Mesenchymal stem cell (in vitro differentiated cells and primary cell): ENCODE data around the gene DPAGT1.
"Not testable (repeated sequence)": the region's sequence is repeated elsewhere in the genome, so short reads cannot be mapped to it uniquely, and the experiment has no call there.

Experiments used
- DNase-seq: peaks from one replicate; pipeline ENCODE4 v3.0.0-alpha.2; 2013
- H2AFZ ChIP-seq: one replicate; pipeline ENCODE4 v1.6.1; 2013; ENCODE audit warnings: low read depth, mild to moderate bottlenecking, control low read depth, inconsistent platforms, low read length, moderate library complexity
- H2AK5ac ChIP-seq: 2 replicates; pipeline ENCODE4 v1.6.1; 2013; ENCODE audit warnings: low read length, moderate library complexity, mild to moderate bottlenecking, inconsistent platforms; ENCODE audit not compliant: severe bottlenecking
- H2BK120ac ChIP-seq: one replicate; pipeline ENCODE4 v1.6.1; 2013; ENCODE audit warnings: low read depth, mild to moderate bottlenecking, inconsistent platforms, low read length, moderate library complexity
- H2BK12ac ChIP-seq, 2 experiments: one replicate each; pipeline ENCODE4 v1.6.1; 2013; ENCODE audit warnings: inconsistent platforms in 2 of 2, low read length in 2 of 2, mild to moderate bottlenecking in 2 of 2, moderate library complexity in 2 of 2, control low read depth in 1 of 2
- H2BK15ac ChIP-seq: one replicate; pipeline ENCODE4 v1.6.1; 2013; ENCODE audit warnings: mild to moderate bottlenecking, low read depth, inconsistent platforms; ENCODE audit not compliant: poor library complexity, severe bottlenecking
- H2BK5ac ChIP-seq: 2 replicates; pipeline ENCODE4 v1.6.1; 2013; ENCODE audit warnings: low read depth, mild to moderate bottlenecking, low read length, control low read depth, inconsistent platforms; ENCODE audit not compliant: poor library complexity, severe bottlenecking
- H3K14ac ChIP-seq, 2 experiments: one replicate each; pipeline ENCODE4 v1.6.1; 2013; ENCODE audit warnings: inconsistent platforms in 2 of 2, low read length in 2 of 2, control low read depth in 1 of 2, mild to moderate bottlenecking in 1 of 2, moderate library complexity in 1 of 2
- H3K18ac ChIP-seq, 2 experiments: one replicate each; pipeline ENCODE4 v1.6.1; 2013; ENCODE audit warnings: inconsistent platforms in 2 of 2, low read length in 2 of 2, control low read depth in 1 of 2, low read depth in 1 of 2, mild to moderate bottlenecking in 1 of 2
- H3K23ac ChIP-seq, 2 experiments: one replicate each; pipeline ENCODE4 v1.6.1; 2013; ENCODE audit warnings: inconsistent platforms in 2 of 2, low read length in 2 of 2, mild to moderate bottlenecking in 2 of 2, moderate library complexity in 2 of 2, control low read depth in 1 of 2
- H3K27ac ChIP-seq: 2 replicates; pipeline ENCODE4 v1.5.1; 2013; ENCODE audit warnings: mild to moderate bottlenecking, moderate library complexity, low read length, control low read depth, inconsistent platforms; ENCODE audit not compliant: poor library complexity, severe bottlenecking
- H3K27me3 ChIP-seq, 2 experiments: 2 replicates each; pipeline versions ENCODE4 v1.6.1 to v1.7.0; 2013; ENCODE audit warnings: low read length in 2 of 2, mild to moderate bottlenecking in 2 of 2, moderate library complexity in 2 of 2, control low read depth in 1 of 2, inconsistent platforms in 1 of 2; ENCODE audit not compliant: control insufficient read depth in 1 of 2, insufficient read depth in 1 of 2
- H3K36me3 ChIP-seq, 2 experiments: 2 replicates each; pipeline versions ENCODE4 v1.6.1 to v1.7.0; 2013; ENCODE audit warnings: low read length in 2 of 2, control low read depth in 1 of 2, inconsistent platforms in 1 of 2, low read depth in 1 of 2, mild to moderate bottlenecking in 1 of 2; ENCODE audit not compliant: insufficient read depth in 2 of 2, control insufficient read depth in 1 of 2
- H3K4ac ChIP-seq, 2 experiments: one replicate each; pipeline ENCODE4 v1.6.1; 2013; ENCODE audit warnings: inconsistent platforms in 2 of 2, low read length in 2 of 2, mild to moderate bottlenecking in 2 of 2, moderate library complexity in 2 of 2, control low read depth in 1 of 2, low read depth in 1 of 2
- H3K4me1 ChIP-seq: 2 replicates; pipeline ENCODE4 v1.6.1; 2013; ENCODE audit warnings: low read depth, low read length, control low read depth; ENCODE audit not compliant: control insufficient read depth, insufficient read depth
- H3K4me2 ChIP-seq: 2 replicates; pipeline ENCODE4 v1.6.1; 2013; ENCODE audit warnings: low read length, mild to moderate bottlenecking, inconsistent platforms; ENCODE audit not compliant: poor library complexity, severe bottlenecking
- H3K4me3 ChIP-seq, 2 experiments: 2 replicates each; pipeline versions ENCODE4 v1.5.1 to v1.7.0; 2013; ENCODE audit warnings: low read length in 2 of 2, mild to moderate bottlenecking in 2 of 2, control low read depth in 1 of 2, low read depth in 1 of 2; ENCODE audit not compliant: insufficient read depth in 1 of 2
- H3K79me1 ChIP-seq: replicated peaks from 2 replicates; pipeline ENCODE4 v1.6.1; 2013; ENCODE audit warnings: mild to moderate bottlenecking, control low read depth, low read length, inconsistent platforms; ENCODE audit not compliant: poor library complexity, severe bottlenecking
- H3K9ac ChIP-seq: 2 replicates; pipeline ENCODE4 v1.7.0; 2013; ENCODE audit warnings: mild to moderate bottlenecking, low read length, moderate library complexity
- H3K9me3 ChIP-seq: 2 replicates; pipeline ENCODE4 v1.7.0; 2013; ENCODE audit warnings: mild to moderate bottlenecking, low read length; ENCODE audit not compliant: control insufficient read depth
- H4K8ac ChIP-seq: one replicate; pipeline ENCODE4 v1.6.1; 2013; ENCODE audit warnings: inconsistent platforms, mild to moderate bottlenecking, low read length, moderate library complexity
- H4K91ac ChIP-seq: one replicate; pipeline ENCODE4 v1.6.1; 2013; ENCODE audit warnings: mild to moderate bottlenecking, low read length, inconsistent platforms
- WGBS: methylation state at CpG from one replicate; pipeline ENCODE4 v1.1.7; 2013; ENCODE audit warnings: mixed read lengths; 5-methylcytosine and 5-hydroxymethylcytosine counted together

The DPAGT1 gene

DNA sequence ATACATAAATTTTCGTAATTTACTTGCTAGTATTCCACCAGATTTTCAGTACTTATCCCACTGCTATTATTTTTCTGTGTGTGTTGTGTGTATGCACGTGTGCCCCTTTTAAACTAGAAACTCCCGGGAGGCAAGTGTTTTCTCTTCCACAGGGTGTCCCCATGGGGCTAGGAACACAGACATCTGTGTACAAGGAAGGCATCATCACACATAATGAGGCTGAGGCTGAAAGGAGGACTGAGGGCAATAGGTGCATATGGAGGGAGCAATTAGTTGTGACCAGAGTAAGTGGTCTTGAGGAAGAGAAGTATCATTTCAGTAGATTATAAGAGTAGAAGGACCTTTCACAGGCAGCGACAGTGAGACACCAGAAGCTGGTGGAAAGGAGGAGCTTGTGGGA lies 2.1 kb upstream of the DPAGT1 start:
- no peak overlapping the region for H2BK12ac ChIP-seq
- H2BK15ac ChIP-seq: no peak overlapping the region
- H3K9me3 ChIP-seq: no peaks in the 10 kb centered on the region
- H3K27me3 ChIP-seq: no peaks in the 10 kb centered on the region
- no peak overlapping the region for H3K4me3 ChIP-seq
- peaks cover 29% of the 10 kb centered on the region for H3K4me1 ChIP-seq
- H2BK5ac ChIP-seq: no peak overlapping the region
- H2BK120ac ChIP-seq: no peak overlapping the region
- H3K36me3 ChIP-seq: peaks cover 0 to 4% of the 10 kb centered on the region in 2 experiments
- H3K79me1 ChIP-seq: peaks cover 30% of the 10 kb centered on the region
- no peak overlapping the region for H3K18ac ChIP-seq
- no peak overlapping the region for H2AFZ ChIP-seq
- H3K4me2 ChIP-seq: no peak overlapping the region
- no peak overlapping the region for H3K27ac ChIP-seq
- no peak overlapping the region for H3K23ac ChIP-seq
- WGBS: 57% methylated on average over 3 of the region's 4 CpGs
- H3K9ac ChIP-seq: no peak overlapping the region
- peak overlapping the region; percentile 24 for H4K8ac ChIP-seq
- no peak overlapping the region for H3K4ac ChIP-seq
- no peak overlapping the region for H2AK5ac ChIP-seq
- H4K91ac ChIP-seq: no peak overlapping the region
- no peak overlapping the region for H3K14ac ChIP-seq
- no peak for DNase-seq

DNA sequence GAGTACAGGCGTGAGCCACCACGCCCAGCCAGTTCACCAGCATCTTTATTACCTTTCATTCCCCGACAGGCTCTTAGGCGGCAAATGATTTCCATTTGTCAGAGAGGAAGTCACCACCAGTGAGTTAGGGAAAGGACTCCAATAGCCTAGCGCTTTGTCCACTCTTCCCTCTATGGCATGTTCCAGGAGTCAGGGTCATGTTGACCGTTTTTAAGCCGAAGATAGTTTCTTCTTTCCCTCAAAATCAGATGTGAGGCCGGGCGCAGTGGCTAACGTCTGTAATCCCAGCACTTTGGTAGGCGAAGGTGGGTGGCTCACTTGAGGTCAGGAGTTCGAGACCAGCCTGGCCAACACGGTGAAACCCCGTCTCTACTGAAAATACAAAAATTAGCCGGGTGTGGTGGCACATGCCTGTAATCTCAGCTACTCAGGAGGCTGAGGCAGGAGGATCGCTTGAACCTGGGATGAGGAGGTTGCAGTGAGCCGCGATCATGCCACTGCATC lies 1.6 kb upstream of the DPAGT1 start:
- not testable (repeated sequence) for H2BK120ac ChIP-seq, H3K4me2 ChIP-seq, H3K9me3 ChIP-seq, H2AFZ ChIP-seq, H3K23ac ChIP-seq, H2BK5ac ChIP-seq, H3K18ac ChIP-seq, H3K27me3 ChIP-seq, DNase-seq, H3K14ac ChIP-seq
- peak overlapping the region; percentile 21 for H3K27ac ChIP-seq
- peak overlapping the region in 1 of 2 experiments; percentile 78 for H2BK12ac ChIP-seq
- peak overlapping the region in 1 of 2 experiments; percentile 95 for H3K4me3 ChIP-seq
- peak overlapping the region; percentile 15 for H2BK15ac ChIP-seq
- peaks cover 24% of the 10 kb centered on the region for H3K4me1 ChIP-seq
- WGBS: 94% methylated on average over 18 of the region's 18 CpGs
- H3K36me3 ChIP-seq: peaks cover under 1 to 10% of the 10 kb centered on the region in 2 experiments
- peak overlapping the region in 1 of 2 experiments; percentile 51 for H3K4ac ChIP-seq
- peak overlapping the region; percentile 78 for H2AK5ac ChIP-seq
- peak overlapping the region; percentile 48 for H4K91ac ChIP-seq
- H3K9ac ChIP-seq: peak overlapping the region; percentile 95
- peaks cover 24% of the 10 kb centered on the region for H3K79me1 ChIP-seq
- H4K8ac ChIP-seq: peak overlapping the region; percentile 63

- peak overlapping the region in 1 of 2 experiments; percentile 49 for H2BK12ac ChIP-seq
Observed at GRCh38 chr11:119100994-119101758, 477 bp downstream of the DPAGT1 start.

GRCh38 chr11:119100246-119100970 lies 1.2 kb downstream of the DPAGT1 start:
- Histone ChIP-seq H2BK15ac (peak overlapping the region; percentile 0), H3K23ac (no peak overlapping the region), H3K36me3 (peaks cover 15 to 33% of the 10 kb centered on the region in 2 experiments), H3K4me1 (peaks cover 13% of the 10 kb centered on the region), H3K27ac (no peak overlapping the region), H4K91ac (no peak overlapping the region), H3K79me1 (peaks cover 21% of the 10 kb centered on the region), H3K4me2 (peak overlapping the region; percentile 79), H2BK12ac (no peak overlapping the region), H2BK5ac (no peak overlapping the region), H3K4me3 (peak overlapping the region; percentile 65 to 95), H3K14ac (peak overlapping the region in 1 of 2 experiments; percentile 5), H2AK5ac (no peak overlapping the region), H3K27me3 (no peaks in the 10 kb centered on the region), H2BK120ac (no peak overlapping the region), H3K9me3 (no peaks in the 10 kb centered on the region), H4K8ac (peak overlapping the region; percentile 89), H3K4ac (peak overlapping the region in 1 of 2 experiments; percentile 12), H3K18ac (no peak overlapping the region), H3K9ac (peak overlapping the region; percentile 95), H2AFZ (no peak overlapping the region)
- WGBS: 50% methylated on average over 11 of the region's 11 CpGs
- DNase-seq: peak; percentile 64

More at GRCh38 chr11:119100994-119101758, 477 bp downstream of the DPAGT1 start:
- H3K4me1 ChIP-seq: peaks cover 13% of the 10 kb centered on the region
- peak overlapping the region; percentile 95 for H3K9ac ChIP-seq
- H4K91ac ChIP-seq: no peak overlapping the region
- DNase-seq: no peak
- peak overlapping the region in 1 of 2 experiments; percentile 10 for H3K23ac ChIP-seq
- no peak overlapping the region for H2BK120ac ChIP-seq
- H3K14ac ChIP-seq: peak overlapping the region in 1 of 2 experiments; percentile 5
- peak overlapping the region; percentile 65 to 95 for H3K4me3 ChIP-seq
- H3K4me2 ChIP-seq: peak overlapping the region; percentile 79
- H2AK5ac ChIP-seq: no peak overlapping the region
- no peak overlapping the region for H2BK15ac ChIP-seq
- H3K27me3 ChIP-seq: no peaks in the 10 kb centered on the region
- peaks cover 21% of the 10 kb centered on the region for H3K79me1 ChIP-seq
- 2% methylated on average over 28 of the region's 29 CpGs for WGBS
- H3K36me3 ChIP-seq: peaks cover 15 to 30% of the 10 kb centered on the region in 2 experiments
- H2AFZ ChIP-seq: peak overlapping the region; percentile 46
- H3K27ac ChIP-seq: peak overlapping the region; percentile 84
- H4K8ac ChIP-seq: no peak overlapping the region
- no peaks in the 10 kb centered on the region for H3K9me3 ChIP-seq
- peak overlapping the region; percentile 16 to 84 for H3K18ac ChIP-seq
- peak overlapping the region; percentile 15 to 42 for H3K4ac ChIP-seq
- peak overlapping the region; percentile 67 for H2BK5ac ChIP-seq
